Suppressor macrophage (primary cell): ENCODE results near the gene KCNMB2.
"Not testable (repeated sequence)": the region's sequence is repeated elsewhere in the genome, so short reads cannot be mapped to it uniquely, and the experiment has no call there.

ENCODE experiments used
- DNase-seq, 4 experiments: peaks; one replicate each; pipeline ENCODE4 v3.0.0-alpha.2; 2020 to 2022

The KCNMB2 gene

GRCh38 chr3:178826435-178827123 is 290.3 kb downstream of the KCNMB2 start:
- no peak for DNase-seq

GRCh38 chr3:178827285-178827856 is 291.1 kb downstream of the KCNMB2 start:
- DNase-seq = no peak

GRCh38 chr3:178833695-178834094 is 297.5 kb downstream of the KCNMB2 start:
- no peak for DNase-seq

- no peak for DNase-seq
These were observed 298.8 kb downstream of the KCNMB2 start for GRCh38 chr3:178835033-178835432.

GRCh38 chr3:178837512-178837911 is 301.3 kb downstream of the KCNMB2 start:
- no peak for DNase-seq

- DNase-seq = no peak
These were observed 304.4 kb downstream of the KCNMB2 start for GRCh38 chr3:178840586-178840985.

- DNase-seq = no peak
These were observed 304.8 kb downstream of the KCNMB2 start for GRCh38 chr3:178841011-178841410.

GRCh38 chr3:178844916-178845315 is 308.7 kb downstream of the KCNMB2 start:
- DNase-seq = no peak

GRCh38 chr3:178845420-178846118 is 309.3 kb downstream of the KCNMB2 start:
- DNase-seq = no peak

GRCh38 chr3:178847190-178847589 is 311.0 kb downstream of the KCNMB2 start:
- DNase-seq = no peak

- no peak for DNase-seq
These were observed 313.1 kb downstream of the KCNMB2 start for GRCh38 chr3:178849199-178849910.

GRCh38 chr3:178850450-178851190 is 314.4 kb downstream of the KCNMB2 start:
- no peak for DNase-seq

GRCh38 chr3:178851564-178851963 is 315.3 kb downstream of the KCNMB2 start:
- DNase-seq = no peak

GRCh38 chr3:178856804-178857203 is 320.6 kb downstream of the KCNMB2 start:
- no peak for DNase-seq

GRCh38 chr3:178859386-178859785 is 323.1 kb downstream of the KCNMB2 start:
- no peak for DNase-seq

- DNase-seq = not testable (repeated sequence)
These were observed 323.7 kb downstream of the KCNMB2 start for GRCh38 chr3:178859900-178860436.

- DNase-seq = no peak
These were observed 332.4 kb downstream of the KCNMB2 start for GRCh38 chr3:178868681-178869080.

GRCh38 chr3:178870085-178870484 is 333.8 kb downstream of the KCNMB2 start:
- no peak for DNase-seq

- DNase-seq = no peak
These were observed 338.9 kb downstream of the KCNMB2 start for GRCh38 chr3:178875157-178875556.

GRCh38 chr3:178875836-178876235 is 339.6 kb downstream of the KCNMB2 start:
- no peak for DNase-seq

- no peak for DNase-seq
These were observed 344.0 kb downstream of the KCNMB2 start for GRCh38 chr3:178880274-178880673.
